NT2/D1 (cell line): ENCODE data around the gene TCF19.

ENCODE experiments used
- YY1 ChIP-seq: IDR thresholded peaks from 2 replicates; pipeline ENCODE4 v1.6.1; 2011; ENCODE audit not compliant: insufficient read length, insufficient read depth
- ZNF274 ChIP-seq: IDR thresholded peaks from 2 replicates; pipeline ENCODE4 v1.6.1; 2011; ENCODE audit warnings: mild to moderate bottlenecking, low read depth, low read length

GRCh38 chr6:31139599-31139998 lies 18.8 kb upstream of the TCF19 start:
- no peak for TF ChIP-seq ZNF274
- TF ChIP-seq YY1 = no peak
